Neuronal stem cell (in vitro differentiated cells): ENCODE data around the gene DCTN5.
A peak's percentile ranks its signal among the peaks of the same experiment; 100 is the strongest.

Source experiments
- DNase-seq: peaks from one replicate; pipeline ENCODE4 v3.0.0-alpha.2; 2013; ENCODE audit warnings: low spot score
- H2AFZ ChIP-seq: one replicate; pipeline ENCODE4 v1.6.1; 2013; ENCODE audit warnings: mild to moderate bottlenecking, low read length, inconsistent platforms
- H2AK5ac ChIP-seq: 2 replicates; pipeline ENCODE4 v1.6.1; 2013; ENCODE audit warnings: low read depth, mild to moderate bottlenecking, inconsistent platforms, low read length, moderate library complexity, mixed read lengths
- H2BK120ac ChIP-seq: 2 replicates; pipeline ENCODE4 v1.6.1; 2013; ENCODE audit warnings: low read depth, mild to moderate bottlenecking, inconsistent platforms, low read length, moderate library complexity, mixed read lengths
- H2BK12ac ChIP-seq: one replicate; pipeline ENCODE4 v1.6.1; 2013; ENCODE audit warnings: low read length, inconsistent platforms
- H2BK15ac ChIP-seq: 2 replicates; pipeline ENCODE4 v1.6.1; 2013; ENCODE audit warnings: mild to moderate bottlenecking, low read length, inconsistent platforms, mixed read lengths
- H2BK5ac ChIP-seq: one replicate; pipeline ENCODE4 v1.6.1; 2013; ENCODE audit warnings: inconsistent platforms, mild to moderate bottlenecking, low read length, moderate library complexity
- H3K14ac ChIP-seq: one replicate; pipeline ENCODE4 v1.6.1; 2013; ENCODE audit warnings: low read length, inconsistent platforms
- H3K18ac ChIP-seq: 2 replicates; pipeline ENCODE4 v1.6.1; 2013; ENCODE audit warnings: low read length, inconsistent platforms
- H3K23ac ChIP-seq: 2 replicates; pipeline ENCODE4 v1.6.1; 2013; ENCODE audit warnings: low read depth, mild to moderate bottlenecking, mixed read lengths, low read length, inconsistent platforms; ENCODE audit not compliant: poor library complexity
- H3K27ac ChIP-seq: replicated peaks from 3 replicates; pipeline ENCODE4 v1.5.1; 2013; ENCODE audit warnings: low read length, inconsistent platforms
- H3K27me3 ChIP-seq, 3 experiments: 2 replicates each; pipeline ENCODE4 v1.6.1; 2013; ENCODE audit warnings: low read length in 3 of 3, mild to moderate bottlenecking in 2 of 3, inconsistent platforms in 1 of 3, low read depth in 1 of 3, mixed read lengths in 1 of 3, moderate library complexity in 1 of 3; ENCODE audit not compliant: control insufficient read depth in 3 of 3, insufficient read depth in 3 of 3
- H3K36me3 ChIP-seq, 2 donors: replicated peaks in 1 of 2; 2 replicates each; pipeline ENCODE4 v1.6.1; 2013; ENCODE audit warnings: low read length in 2 of 2; ENCODE audit not compliant: control insufficient read depth in 2 of 2, insufficient read depth in 2 of 2
- H3K4ac ChIP-seq: 2 replicates; pipeline ENCODE4 v1.6.1; 2013; ENCODE audit warnings: inconsistent platforms, mild to moderate bottlenecking, low read length, moderate library complexity
- H3K4me1 ChIP-seq, 2 donors: 1 replicate in 1 of 2; 2 replicates in 1 of 2; pipeline ENCODE4 v1.6.1; 2013; ENCODE audit warnings: low read length in 2 of 2, low read depth in 1 of 2; ENCODE audit not compliant: control insufficient read depth in 2 of 2, insufficient read depth in 1 of 2
- H3K4me2 ChIP-seq: one replicate; pipeline ENCODE4 v1.6.1; 2013; ENCODE audit warnings: mild to moderate bottlenecking, low read length, inconsistent platforms; ENCODE audit not compliant: insufficient read depth, poor library complexity, severe bottlenecking
- H3K4me3 ChIP-seq, 2 donors: 2 replicates each; pipeline ENCODE4 v1.5.1; 2013; ENCODE audit warnings: low read length in 2 of 2, mild to moderate bottlenecking in 2 of 2, inconsistent platforms in 1 of 2, moderate library complexity in 1 of 2
- H3K79me1 ChIP-seq: one replicate; pipeline ENCODE4 v1.6.1; 2013; ENCODE audit warnings: low read depth, mild to moderate bottlenecking, inconsistent platforms, low read length, moderate library complexity
- H3K9ac ChIP-seq: one replicate; pipeline ENCODE4 v1.6.1; 2013; ENCODE audit warnings: mild to moderate bottlenecking, low read depth, low read length, inconsistent platforms; ENCODE audit not compliant: poor library complexity
- H3K9me3 ChIP-seq, 2 donors: replicated peaks in 1 of 2; 2 replicates each; pipeline versions ENCODE3 to v1.6.1; 2013; ENCODE audit warnings: low read length in 2 of 2, mild to moderate bottlenecking in 2 of 2, inconsistent platforms in 1 of 2, low read depth in 1 of 2, mixed read lengths in 1 of 2, moderate library complexity in 1 of 2; ENCODE audit not compliant: control insufficient read depth in 2 of 2, insufficient read depth in 1 of 2
- H4K8ac ChIP-seq: one replicate; pipeline ENCODE4 v1.6.1; 2013; ENCODE audit warnings: low read depth, mild to moderate bottlenecking, inconsistent platforms, low read length, moderate library complexity
- H4K91ac ChIP-seq: one replicate; pipeline ENCODE4 v1.6.1; 2013; ENCODE audit warnings: low read length, low read depth, mild to moderate bottlenecking, inconsistent platforms; ENCODE audit not compliant: poor library complexity
- WGBS, 2 donors: extraction: QIAGEN DNeasy Blood & Tissue Kit; methylation state at CpG; one replicate each; pipeline ENCODE4 v1.1.7; 2013; ENCODE audit warnings: missing lambda C conversion rate in 2 of 2, mixed read lengths in 1 of 2; ENCODE audit not compliant: insufficient read length in 2 of 2, insufficient replicate concordance in 1 of 2; ENCODE audit errors: extremely low coverage in 2 of 2; 5-methylcytosine and 5-hydroxymethylcytosine counted together

The DCTN5 gene

DNA sequence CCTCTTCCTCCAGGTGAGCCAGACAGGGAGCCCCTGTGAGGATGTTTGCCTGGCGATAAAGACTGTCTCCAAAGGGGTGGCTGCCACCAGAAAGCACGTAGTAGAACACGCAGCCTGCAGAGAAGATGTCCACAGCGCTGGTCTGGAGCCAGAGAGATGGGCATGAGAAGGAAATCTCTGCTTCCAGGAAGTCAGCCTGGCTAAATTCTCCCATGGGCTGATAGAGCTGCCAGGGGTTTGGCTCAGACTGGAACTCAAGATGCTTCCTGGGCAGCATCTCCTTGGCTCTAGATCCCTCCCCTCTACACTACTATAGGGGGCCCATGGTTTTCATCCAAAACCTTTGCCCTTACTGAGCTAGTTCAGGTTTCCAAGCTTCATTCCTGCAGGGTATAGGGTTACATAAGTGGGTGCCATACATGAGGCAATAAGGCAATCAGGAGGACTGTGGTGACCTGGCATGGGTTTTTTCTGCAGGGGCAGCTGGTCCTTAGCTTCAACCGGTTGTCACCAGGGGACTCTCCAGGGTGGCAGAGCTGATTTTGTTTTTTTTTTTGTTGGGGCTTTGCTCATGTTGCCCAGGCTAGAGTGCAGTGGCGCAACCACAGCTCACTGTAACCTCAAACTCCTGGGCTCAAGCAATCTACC is 51.0 kb downstream of the DCTN5 start:
- H2BK12ac ChIP-seq, result no peak overlapping the region
- H3K23ac ChIP-seq, result peak overlapping the region; percentile 62
- H3K36me3 ChIP-seq, result peaks cover 38 to 52% of the 10 kb centered on the region in 2 donors
- no CpG with 5 or more reads among the region's 6 CpGs for WGBS, 2 donors
- no peak overlapping the region for H3K14ac ChIP-seq
- no peak overlapping the region for H3K9ac ChIP-seq
- H3K27ac ChIP-seq, result no peak overlapping the region
- H4K91ac ChIP-seq, result no peak overlapping the region
- no peak overlapping the region for H2AK5ac ChIP-seq
- no peak overlapping the region for H3K4me2 ChIP-seq
- no peaks in the 10 kb centered on the region for H3K9me3 ChIP-seq
- H3K79me1 ChIP-seq, result peaks cover 5% of the 10 kb centered on the region
- H4K8ac ChIP-seq, result no peak overlapping the region
- peaks cover 4 to 10% of the 10 kb centered on the region in 2 donors for H3K4me1 ChIP-seq
- no peak for DNase-seq
- no peak overlapping the region for H3K4ac ChIP-seq
- no peak overlapping the region for H2AFZ ChIP-seq
- no peaks in the 10 kb centered on the region for H3K27me3 ChIP-seq
- H2BK120ac ChIP-seq, result no peak overlapping the region
- no peak overlapping the region for H3K18ac ChIP-seq
- no peak overlapping the region for H2BK5ac ChIP-seq
- H2BK15ac ChIP-seq, result no peak overlapping the region
- peak overlapping the region in 1 of 2 donors; percentile 15 for H3K4me3 ChIP-seq

DNA sequence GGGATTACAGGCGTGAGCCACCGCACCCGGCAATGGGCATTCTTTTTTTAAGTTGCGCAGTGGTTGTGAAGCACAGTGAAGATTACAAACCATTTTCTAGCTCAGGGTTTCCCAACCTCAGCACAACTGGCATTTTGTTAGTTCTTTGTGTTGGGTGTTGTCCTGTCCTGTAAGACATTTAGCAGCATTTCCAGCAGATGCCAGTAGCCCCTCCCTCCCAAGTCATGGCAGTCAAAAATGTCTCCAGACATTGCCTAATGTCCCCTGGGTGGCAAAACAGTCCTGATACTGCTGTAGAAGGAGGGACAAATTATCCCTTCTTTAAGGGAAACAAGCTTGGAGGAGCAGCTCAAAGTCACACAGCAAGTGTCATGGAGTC is 53.0 kb downstream of the DCTN5 start:
- Histone ChIP-seq H2BK12ac (no peak overlapping the region), H2BK5ac (no peak overlapping the region), H3K27ac (peak overlapping the region; percentile 73), H3K18ac (no peak overlapping the region), H2BK120ac (no peak overlapping the region), H2AFZ (peak overlapping the region; percentile 99), H3K4ac (no peak overlapping the region), H3K14ac (no peak overlapping the region), H3K4me1 (peaks cover 4 to 10% of the 10 kb centered on the region in 2 donors), H2BK15ac (no peak overlapping the region), H3K79me1 (peaks cover 1% of the 10 kb centered on the region), H3K4me3 (peak overlapping the region; percentile 7 to 49), H4K8ac (no peak overlapping the region), H3K36me3 (peaks cover 19 to 33% of the 10 kb centered on the region in 2 donors), H3K9ac (no peak overlapping the region), H4K91ac (no peak overlapping the region), H3K4me2 (no peak overlapping the region), H2AK5ac (no peak overlapping the region), H3K9me3 (no peaks in the 10 kb centered on the region), H3K27me3 (no peaks in the 10 kb centered on the region), H3K23ac (no peak overlapping the region)
- no CpG with 5 or more reads among the region's 4 CpGs for WGBS, 2 donors
- no peak for DNase-seq

DNA sequence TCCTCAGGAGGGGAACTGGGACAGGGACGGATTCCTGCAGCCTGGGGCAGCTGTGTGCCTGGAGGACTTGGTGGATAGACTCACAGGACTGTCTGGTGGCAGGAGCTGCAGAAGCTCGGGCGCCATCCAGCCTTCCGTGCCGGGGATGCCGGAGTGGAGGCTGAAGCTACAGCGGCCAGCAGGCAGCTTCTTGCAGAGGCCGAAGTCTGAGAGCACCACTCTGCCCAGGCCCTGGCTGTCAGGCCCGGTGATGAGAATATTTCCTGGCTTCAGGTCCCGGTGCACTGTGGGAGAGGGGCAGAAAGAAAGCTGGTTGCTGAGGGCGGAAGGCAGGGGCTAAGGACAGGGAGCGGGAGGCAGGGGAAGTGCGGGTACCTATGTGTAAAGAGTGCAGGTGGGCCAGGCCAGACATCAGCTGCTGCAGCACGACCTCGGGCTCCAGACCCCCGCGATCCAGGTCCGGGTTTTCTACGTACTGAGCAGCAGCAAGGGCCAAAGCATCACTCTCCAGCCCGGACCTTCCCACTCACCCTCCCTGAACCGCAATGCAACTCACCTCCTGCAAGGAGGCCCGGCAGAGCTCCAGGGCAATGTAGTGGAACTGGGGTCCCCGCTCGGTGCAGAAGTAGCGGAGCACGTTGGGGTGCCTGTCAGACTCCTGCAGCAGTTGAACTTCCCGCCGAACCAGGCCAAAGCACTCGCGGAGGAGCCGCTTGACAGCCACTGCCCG is 53.5 kb downstream of the DCTN5 start:
- Histone ChIP-seq H2BK15ac (no peak overlapping the region), H3K4me2 (peak overlapping the region; percentile 62), H3K18ac (peak overlapping the region; percentile 94), H3K4ac (no peak overlapping the region), H2AK5ac (no peak overlapping the region), H4K8ac (no peak overlapping the region), H3K79me1 (no peaks in the 10 kb centered on the region), H3K23ac (peak overlapping the region; percentile 65), H3K27me3 (no peaks in the 10 kb centered on the region), H2BK12ac (no peak overlapping the region), H2AFZ (peak overlapping the region; percentile 99), H3K4me3 (peak overlapping the region; percentile 49 to 59), H4K91ac (no peak overlapping the region), H3K9ac (peak overlapping the region; percentile 82), H2BK120ac (peak overlapping the region; percentile 10), H2BK5ac (no peak overlapping the region), H3K36me3 (peaks cover 13 to 27% of the 10 kb centered on the region in 2 donors), H3K14ac (no peak overlapping the region), H3K9me3 (no peaks in the 10 kb centered on the region), H3K4me1 (peaks cover 4 to 10% of the 10 kb centered on the region in 2 donors), H3K27ac (peak overlapping the region; percentile 73)
- WGBS, 2 donors, result no CpG with 5 or more reads among the region's 32 CpGs
- DNase-seq, result peak; percentile 58

DNA sequence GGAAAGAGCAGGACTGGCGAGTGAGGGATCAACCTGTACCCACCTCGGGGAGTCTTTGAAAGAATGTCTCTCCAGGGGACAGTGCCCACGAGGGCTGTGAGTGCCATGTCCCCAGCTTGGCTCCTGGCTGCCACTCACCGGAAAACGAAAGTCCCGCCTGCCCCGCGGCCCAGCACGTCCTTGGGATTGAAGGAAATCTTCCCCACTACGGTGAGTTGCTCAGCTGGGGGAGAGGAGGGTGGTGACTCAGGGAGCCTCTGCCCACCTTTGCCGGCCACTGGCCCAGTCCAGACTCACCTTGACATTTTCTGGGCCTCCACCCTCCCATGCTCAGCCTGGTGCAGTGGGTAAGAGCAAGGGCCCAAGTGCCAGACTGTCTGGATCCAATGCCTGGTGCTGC is 54.5 kb downstream of the DCTN5 start:
- no peak overlapping the region for H2AFZ ChIP-seq
- no peak overlapping the region for H2BK15ac ChIP-seq
- H3K27ac ChIP-seq, result no peak overlapping the region
- no peak overlapping the region for H4K8ac ChIP-seq
- peaks cover 6 to 18% of the 10 kb centered on the region in 2 donors for H3K36me3 ChIP-seq
- no peaks in the 10 kb centered on the region for H3K79me1 ChIP-seq
- no peak overlapping the region for H3K4me2 ChIP-seq
- no peak overlapping the region for H2BK5ac ChIP-seq
- peak overlapping the region; percentile 58 for H2BK12ac ChIP-seq
- DNase-seq, result no peak
- peak overlapping the region; percentile 31 for H3K23ac ChIP-seq
- peak overlapping the region; percentile 48 for H3K18ac ChIP-seq
- H3K4me3 ChIP-seq, result no peak overlapping the region
- no CpG with 5 or more reads among the region's 11 CpGs for WGBS, 2 donors
- no peak overlapping the region for H4K91ac ChIP-seq
- H3K4ac ChIP-seq, result no peak overlapping the region
- H2AK5ac ChIP-seq, result peak overlapping the region; percentile 99
- peaks cover 4 to 14% of the 10 kb centered on the region in 2 donors for H3K4me1 ChIP-seq
- no peak overlapping the region for H3K9ac ChIP-seq
- no peaks in the 10 kb centered on the region for H3K27me3 ChIP-seq
- H2BK120ac ChIP-seq, result no peak overlapping the region
- H3K14ac ChIP-seq, result no peak overlapping the region
- no peaks in the 10 kb centered on the region for H3K9me3 ChIP-seq
